GM12874 (cell line): ENCODE results near the gene ALDOB.
A peak's percentile ranks its signal among the peaks of the same experiment; 100 is the strongest.

Experiments
- CTCF ChIP-seq: IDR thresholded peaks from 2 replicates; pipeline ENCODE4 v1.5.1; 2011; ENCODE audit warnings: low read depth, mild to moderate bottlenecking, control low read depth, low read length, moderate library complexity; ENCODE audit not compliant: insufficient read depth

The ALDOB gene

GRCh38 chr9:101468116-101468515 is 32.5 kb upstream of the ALDOB start:
- no peak for TF ChIP-seq CTCF

- no peak for TF ChIP-seq CTCF
Observed at GRCh38 chr9:101467690-101468089, 32.1 kb upstream of the ALDOB start.

- no peak for TF ChIP-seq CTCF
Observed at GRCh38 chr9:101466863-101467262, 31.3 kb upstream of the ALDOB start.

GRCh38 chr9:101465326-101465915 is 29.8 kb upstream of the ALDOB start:
- TF ChIP-seq CTCF: 0 out of 2 replicates have a peak, but pooled peaks have one; percentile 7

GRCh38 chr9:101463397-101463796 is 27.8 kb upstream of the ALDOB start:
- TF ChIP-seq CTCF: no peak

- no peak for TF ChIP-seq CTCF
Observed at GRCh38 chr9:101462558-101462957, 27.0 kb upstream of the ALDOB start.

GRCh38 chr9:101460965-101461364 is 25.4 kb upstream of the ALDOB start:
- TF ChIP-seq CTCF: no peak
